DND-41 (cell line): ENCODE results near the gene ETFDH.

ENCODE experiments used
- CTCF ChIP-seq: IDR thresholded peaks from 2 replicates; pipeline ENCODE4 v1.5.1; 2012; ENCODE audit warnings: borderline replicate concordance, low read length, moderate library complexity, mild to moderate bottlenecking; ENCODE audit not compliant: poor library complexity, severe bottlenecking; ENCODE audit errors: extremely low read depth
- EZH2 ChIP-seq: IDR thresholded peaks from 3 replicates; pipeline ENCODE4 v1.6.1; 2012; ENCODE audit warnings: borderline replicate concordance, low read depth, mild to moderate bottlenecking, moderate library complexity, low read length, inconsistent platforms; ENCODE audit not compliant: severe bottlenecking

GRCh38 chr4:158739600-158739999, 67.5 kb downstream of the ETFDH start:
- TF ChIP-seq CTCF = no peak
- TF ChIP-seq EZH2 = no peak
